ENCODE results near the gene SRF. TPM values are rescaled to one million over a fixed set of nuclear protein-coding genes. Genes with fewer than 3 reads are reported as not detected.
A peak's percentile ranks its signal among the peaks of the same experiment; 100 is the strongest.

The SRF gene
- total and polyA plus RNA-seq, 2 donors (not counting 1 experiment from before 2014, with no cell fraction given), result 16.0 to 32.3 TPM

DNA sequence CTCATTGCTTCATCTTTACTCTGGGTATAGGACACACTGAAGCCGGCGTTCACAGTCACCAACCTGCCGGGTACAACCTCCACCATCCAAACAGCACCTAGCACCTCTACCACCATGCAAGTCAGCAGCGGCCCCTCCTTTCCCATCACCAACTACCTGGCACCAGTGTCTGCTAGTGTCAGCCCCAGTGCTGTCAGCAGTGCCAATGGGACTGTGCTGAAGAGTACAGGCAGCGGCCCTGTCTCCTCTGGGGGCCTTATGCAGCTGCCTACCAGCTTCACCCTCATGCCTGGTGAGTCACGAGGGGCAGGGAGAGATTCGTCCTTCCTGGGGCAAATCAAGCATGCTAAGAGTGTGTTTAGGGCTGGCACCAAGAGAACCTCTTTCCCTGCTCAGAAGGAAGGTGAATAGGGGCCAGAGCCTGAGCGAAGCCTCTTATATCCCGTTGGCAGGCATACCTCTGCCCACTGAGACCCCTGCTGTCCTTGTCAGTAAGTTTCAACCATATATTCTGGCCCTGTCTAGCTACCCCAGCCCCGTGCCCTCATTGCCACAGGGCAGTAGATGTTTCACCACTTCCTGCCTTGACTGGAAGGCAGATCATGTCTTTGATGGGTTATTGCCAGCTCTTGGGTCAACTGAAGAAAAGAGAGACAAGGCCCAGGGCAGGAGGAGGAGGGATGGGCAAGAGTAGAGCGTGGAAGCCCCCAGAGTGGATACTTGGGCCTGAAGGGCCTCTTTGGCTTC, 4.8 kb downstream of the SRF start:
- peaks cover 35% of the 10 kb centered on the region for H3K36me3 ChIP-seq (ENCODE audit: control insufficient read depth, insufficient read depth, low read length)
- peaks cover 16% of the 10 kb centered on the region for H3K4me1 ChIP-seq (ENCODE audit: control insufficient read depth, extremely low read depth, insufficient read depth, low read length)
- H3K4me3 ChIP-seq (replicated peaks in 1 of 4; ENCODE audit: control extremely low read depth in 1 of 4, insufficient read depth in 1 of 4, low read depth in 3 of 4, low read length in 4 of 4), result peak overlapping the region in 1 of 4 experiments; percentile 29
- no peaks in the 10 kb centered on the region for H4K20me1 ChIP-seq (ENCODE audit: control insufficient read depth, extremely low read depth, insufficient read depth, low read length)
- peak overlapping the region; percentile 99 for H3K27ac ChIP-seq (ENCODE audit: insufficient read depth, low read length)
- H2AFZ ChIP-seq (ENCODE audit: low read length), result no peak overlapping the region
- no peaks in the 10 kb centered on the region for H3K27me3 ChIP-seq (ENCODE audit: control insufficient read depth, insufficient read depth, low read length)
- peaks cover 40% of the 10 kb centered on the region for H3K79me2 ChIP-seq (ENCODE audit: control insufficient read depth, insufficient read depth, low read length)
- TF ChIP-seq EZH2 (IDR thresholded peaks at IDR 0.05; ENCODE audit: low read length, missing control alignments) (no peak), CTCF (conservative IDR thresholded peaks at IDR 0.05 in 1 of 2, IDR thresholded peaks at IDR 0.05 in 1 of 2; ENCODE audit: low read depth in 1 of 2, low read length in 2 of 2) (no peak)
- no peak overlapping the region for H3K9ac ChIP-seq (ENCODE audit: insufficient read depth, low read length)
- no peak for DNase-seq (ENCODE audit: low read depth in 2 of 2)
- H3K9me3 ChIP-seq (ENCODE audit: control insufficient read depth, insufficient read depth, low read depth, low read length), result no peaks in the 10 kb centered on the region
- no peak overlapping the region for H3K4me2 ChIP-seq (ENCODE audit: extremely low read depth, insufficient read depth, low read length)

DNA sequence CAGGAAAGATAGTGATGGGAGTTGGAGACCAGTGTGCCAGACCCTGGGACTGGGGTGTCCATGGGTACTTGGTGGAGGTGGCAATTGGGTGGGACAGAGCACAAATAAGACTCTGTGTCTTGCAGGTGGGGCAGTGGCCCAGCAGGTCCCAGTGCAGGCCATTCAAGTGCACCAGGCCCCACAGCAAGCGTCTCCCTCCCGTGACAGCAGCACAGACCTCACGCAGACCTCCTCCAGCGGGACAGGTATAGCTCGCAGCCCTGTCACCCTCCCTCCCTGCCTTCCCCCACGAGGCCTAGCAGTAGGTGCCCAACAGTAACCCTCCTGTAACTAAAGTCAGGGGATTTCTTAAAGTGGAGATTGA, 5.3 kb downstream of the SRF start:
- H3K4me1 ChIP-seq (ENCODE audit: control insufficient read depth, extremely low read depth, insufficient read depth, low read length), result peaks cover 20% of the 10 kb centered on the region
- no peaks in the 10 kb centered on the region for H3K27me3 ChIP-seq (ENCODE audit: control insufficient read depth, insufficient read depth, low read length)
- H3K4me2 ChIP-seq (ENCODE audit: extremely low read depth, insufficient read depth, low read length), result no peak overlapping the region
- DNase-seq (ENCODE audit: low read depth in 2 of 2), result no peak
- H3K27ac ChIP-seq (ENCODE audit: insufficient read depth, low read length), result peak overlapping the region; percentile 99
- H3K79me2 ChIP-seq (ENCODE audit: control insufficient read depth, insufficient read depth, low read length), result peaks cover 40% of the 10 kb centered on the region
- H3K9me3 ChIP-seq (ENCODE audit: control insufficient read depth, insufficient read depth, low read depth, low read length), result no peaks in the 10 kb centered on the region
- H3K36me3 ChIP-seq (ENCODE audit: control insufficient read depth, insufficient read depth, low read length), result peaks cover 36% of the 10 kb centered on the region
- no peak overlapping the region for H2AFZ ChIP-seq (ENCODE audit: low read length)
- TF ChIP-seq CTCF (conservative IDR thresholded peaks at IDR 0.05 in 1 of 2, IDR thresholded peaks at IDR 0.05 in 1 of 2; ENCODE audit: low read depth in 1 of 2, low read length in 2 of 2) (no peak), EZH2 (IDR thresholded peaks at IDR 0.05; ENCODE audit: low read length, missing control alignments) (no peak)
- no peaks in the 10 kb centered on the region for H4K20me1 ChIP-seq (ENCODE audit: control insufficient read depth, extremely low read depth, insufficient read depth, low read length)
- no peak overlapping the region for H3K4me3 ChIP-seq (replicated peaks in 1 of 4; ENCODE audit: control extremely low read depth in 1 of 4, insufficient read depth in 1 of 4, low read depth in 3 of 4, low read length in 4 of 4)
- no peak overlapping the region for H3K9ac ChIP-seq (ENCODE audit: insufficient read depth, low read length)

DNA sequence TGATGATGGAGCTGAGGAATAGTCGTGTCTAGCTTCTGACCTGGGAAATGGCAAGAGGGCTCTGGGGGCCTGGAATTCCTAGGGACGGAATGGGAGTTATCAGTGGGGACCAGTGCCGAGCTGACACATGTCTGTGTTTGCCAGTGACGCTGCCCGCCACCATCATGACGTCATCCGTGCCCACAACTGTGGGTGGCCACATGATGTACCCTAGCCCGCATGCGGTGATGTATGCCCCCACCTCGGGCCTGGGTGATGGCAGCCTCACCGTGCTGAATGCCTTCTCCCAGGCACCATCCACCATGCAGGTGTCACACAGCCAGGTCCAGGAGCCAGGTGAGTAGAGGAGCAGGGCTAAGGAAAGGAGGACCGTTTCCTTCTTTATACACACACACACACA, 7.1 kb downstream of the SRF start:
- Histone ChIP-seq H3K27me3 (ENCODE audit: control insufficient read depth, insufficient read depth, low read length) (no peaks in the 10 kb centered on the region), H3K36me3 (ENCODE audit: control insufficient read depth, insufficient read depth, low read length) (peaks cover 36% of the 10 kb centered on the region), H3K4me2 (ENCODE audit: extremely low read depth, insufficient read depth, low read length) (no peak overlapping the region), H2AFZ (ENCODE audit: low read length) (no peak overlapping the region), H3K79me2 (ENCODE audit: control insufficient read depth, insufficient read depth, low read length) (peaks cover 26% of the 10 kb centered on the region), H3K27ac (ENCODE audit: insufficient read depth, low read length) (no peak overlapping the region), H4K20me1 (ENCODE audit: control insufficient read depth, extremely low read depth, insufficient read depth, low read length) (no peaks in the 10 kb centered on the region), H3K4me3 (replicated peaks in 1 of 4; ENCODE audit: control extremely low read depth in 1 of 4, insufficient read depth in 1 of 4, low read depth in 3 of 4, low read length in 4 of 4) (no peak overlapping the region), H3K9me3 (ENCODE audit: control insufficient read depth, insufficient read depth, low read depth, low read length) (no peaks in the 10 kb centered on the region), H3K9ac (ENCODE audit: insufficient read depth, low read length) (no peak overlapping the region), H3K4me1 (ENCODE audit: control insufficient read depth, extremely low read depth, insufficient read depth, low read length) (peaks cover 23% of the 10 kb centered on the region)
- DNase-seq (ENCODE audit: low read depth in 2 of 2), result no peak
- TF ChIP-seq EZH2 (IDR thresholded peaks at IDR 0.05; ENCODE audit: low read length, missing control alignments), result no peak
